ENCODE data around the gene PLXNC1.

DNA sequence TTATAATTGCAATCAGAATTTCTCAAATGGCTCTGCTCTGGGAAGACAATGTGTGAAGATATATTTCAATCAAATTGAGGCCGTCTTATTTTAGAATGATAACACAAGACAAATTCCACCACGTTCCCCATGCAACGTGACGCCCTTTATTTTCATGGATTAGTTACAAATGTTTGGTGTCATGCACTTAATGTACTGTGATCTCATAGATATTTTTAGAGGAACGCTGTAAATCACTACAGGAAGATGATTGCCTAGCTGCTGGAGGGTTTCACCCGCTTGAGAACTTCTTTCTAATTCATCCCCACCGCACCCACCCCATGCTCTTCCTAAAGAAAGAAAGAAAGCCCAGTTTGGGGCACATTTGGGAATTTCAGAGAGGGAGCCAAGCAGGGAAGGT is 117.2 kb downstream of the PLXNC1 start:
- no peak for TF ChIP-seq RXRA (IDR thresholded peaks at IDR 0.05; ENCODE audit: borderline replicate concordance, low read depth)
- TF ChIP-seq, protein P1, sequence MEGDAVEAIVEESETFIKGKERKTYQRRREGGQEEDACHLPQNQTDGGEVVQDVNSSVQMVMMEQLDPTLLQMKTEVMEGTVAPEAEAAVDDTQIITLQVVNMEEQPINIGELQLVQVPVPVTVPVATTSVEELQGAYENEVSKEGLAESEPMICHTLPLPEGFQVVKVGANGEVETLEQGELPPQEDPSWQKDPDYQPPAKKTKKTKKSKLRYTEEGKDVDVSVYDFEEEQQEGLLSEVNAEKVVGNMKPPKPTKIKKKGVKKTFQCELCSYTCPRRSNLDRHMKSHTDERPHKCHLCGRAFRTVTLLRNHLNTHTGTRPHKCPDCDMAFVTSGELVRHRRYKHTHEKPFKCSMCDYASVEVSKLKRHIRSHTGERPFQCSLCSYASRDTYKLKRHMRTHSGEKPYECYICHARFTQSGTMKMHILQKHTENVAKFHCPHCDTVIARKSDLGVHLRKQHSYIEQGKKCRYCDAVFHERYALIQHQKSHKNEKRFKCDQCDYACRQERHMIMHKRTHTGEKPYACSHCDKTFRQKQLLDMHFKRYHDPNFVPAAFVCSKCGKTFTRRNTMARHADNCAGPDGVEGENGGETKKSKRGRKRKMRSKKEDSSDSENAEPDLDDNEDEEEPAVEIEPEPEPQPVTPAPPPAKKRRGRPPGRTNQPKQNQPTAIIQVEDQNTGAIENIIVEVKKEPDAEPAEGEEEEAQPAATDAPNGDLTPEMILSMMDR (IDR thresholded peaks at IDR 0.05), result no peak

All from SK-N-SH (cell line).